Stomach (tissue), 4 donors: ENCODE data around the gene STRA8.

ENCODE experiments used
- CTCF ChIP-seq, 7 experiments: fragments of 450-650 bp in 4 of 7; fragments of 200-600 bp in 3 of 7; sonication (generic) in 3 of 7; IDR thresholded peaks; one replicate each; pipeline ENCODE4 v1.5.1; 2016 to 2019; ENCODE audit warnings: antibody characterized with exemption in 7 of 7, control low read depth in 2 of 7, mild to moderate bottlenecking in 1 of 7
- EP300 ChIP-seq: sonication (generic); formaldehyde crosslinking; IDR thresholded peaks from one replicate; pipeline ENCODE4 v1.6.1; 2017; ENCODE audit warnings: antibody characterized with exemption
- POLR2A ChIP-seq, 4 donors: fragments of 450-650 bp; IDR thresholded peaks; one replicate each; pipeline ENCODE4 v1.6.1; 2016; ENCODE audit warnings: antibody characterized with exemption in 4 of 4, control low read depth in 2 of 4, mild to moderate bottlenecking in 1 of 4, moderate library complexity in 1 of 4
- POLR2AphosphoS5 ChIP-seq, 3 donors: sonication (generic); formaldehyde crosslinking; IDR thresholded peaks; one replicate each; pipeline ENCODE4 v1.6.1; 2016; ENCODE audit warnings: antibody characterized with exemption in 3 of 3

GRCh38 chr7:135290594-135290993 lies 57.0 kb downstream of the STRA8 start:
- TF ChIP-seq EP300, result no peak
- no peak for TF ChIP-seq POLR2A (IDR thresholded peaks at IDR 0.05)
- no peak for TF ChIP-seq CTCF (IDR thresholded peaks at IDR 0.05)
- no peak for TF ChIP-seq POLR2AphosphoS5 (IDR thresholded peaks at IDR 0.05)
